Renal cortical epithelial cell (primary cell): ENCODE data around the gene RPS5. TPM values are rescaled to one million over a fixed set of nuclear protein-coding genes. Genes with fewer than 3 reads are reported as not detected.
A peak's percentile ranks its signal among the peaks of the same experiment; 100 is the strongest.

Experiments
- DNase-seq: peaks from one replicate; pipeline ENCODE4 v3.0.0-alpha.2; 2011; ENCODE audit warnings: low read depth
- total RNA-seq: library from RNA; depleted of rRNA; stranded (reverse); fragments of >200 nt; gene quantifications from 2 replicates; pipeline ENCODE4 v1.2.3, GENCODE V29; 2014

Gene RPS5
- total RNA-seq, 1 donor from 2014 or later, result 847 TPM

GRCh38 chr19:58385313-58385890 is 1.7 kb upstream of the RPS5 start:
- no peak for DNase-seq

- DNase-seq, result no peak
Observed at GRCh38 chr19:58385891-58386575, 1.0 kb upstream of the RPS5 start.

GRCh38 chr19:58387338-58388174 is 487 bp downstream of the RPS5 start:
- no peak for DNase-seq

GRCh38 chr19:58388175-58388526 is 1.1 kb downstream of the RPS5 start:
- no peak for DNase-seq

GRCh38 chr19:58392945-58393724 is 6.1 kb downstream of the RPS5 start:
- DNase-seq, result no peak

- no peak for DNase-seq
Observed at GRCh38 chr19:58393725-58394033, 6.6 kb downstream of the RPS5 start.

GRCh38 chr19:58394821-58395219 is 7.8 kb downstream of the RPS5 start:
- DNase-seq, result no peak

GRCh38 chr19:58395220-58395978 is 8.3 kb downstream of the RPS5 start, which contains the start of gene RNF225:
TSS of gene RNF225 (plus strand) at chr19:58395656. CDS start at chr19:58396090, 434 bp downstream.
- no peak for DNase-seq

- DNase-seq, result no peak
Observed at GRCh38 chr19:58395979-58396627, 9.0 kb downstream of the RPS5 start.

- DNase-seq, result no peak
Observed at GRCh38 chr19:58396691-58397532, 9.8 kb downstream of the RPS5 start.

GRCh38 chr19:58397533-58398037 is 10.5 kb downstream of the RPS5 start:
- no peak for DNase-seq

GRCh38 chr19:58398087-58398486 is 11.0 kb downstream of the RPS5 start:
- DNase-seq, result no peak

GRCh38 chr19:58398545-58398944 is 11.5 kb downstream of the RPS5 start:
- no peak for DNase-seq

GRCh38 chr19:58399903-58400302 is 12.8 kb downstream of the RPS5 start:
- no peak for DNase-seq

GRCh38 chr19:58400316-58400915 is 13.3 kb downstream of the RPS5 start:
- no peak for DNase-seq

- peak; percentile 97 for DNase-seq
Observed at GRCh38 chr19:58400916-58401839, 14.1 kb downstream of the RPS5 start.

- no peak for DNase-seq
Observed at GRCh38 chr19:58401840-58402421, 14.9 kb downstream of the RPS5 start.

- peak; percentile 35 for DNase-seq
Observed at GRCh38 chr19:58403920-58404478, 16.9 kb downstream of the RPS5 start.
